ENCODE measurements around the gene LYPD8. TPM values are rescaled to one million over a fixed set of nuclear protein-coding genes. Genes with fewer than 3 reads are reported as not detected.

Gene LYPD8
- total and polyA plus RNA-seq, 9 of the 15 experiments (the other 6 are each of a cell fraction or from before 2014, with no cell fraction given), result 0.50 to 2.1 (median 1.3) TPM

- no peak for TF ChIP-seq ZNF584 (CRISPR knock-in tag; IDR thresholded peaks at IDR 0.05; ENCODE audit: low read depth)
- TF ChIP-seq HSF4 (CRISPR knock-in tag; IDR thresholded peaks at IDR 0.05; ENCODE audit: borderline replicate concordance), result no peak
- no peak for TF ChIP-seq ZNF143 (CRISPR knock-in tag; IDR thresholded peaks at IDR 0.05)
- TF ChIP-seq, protein P1, sequence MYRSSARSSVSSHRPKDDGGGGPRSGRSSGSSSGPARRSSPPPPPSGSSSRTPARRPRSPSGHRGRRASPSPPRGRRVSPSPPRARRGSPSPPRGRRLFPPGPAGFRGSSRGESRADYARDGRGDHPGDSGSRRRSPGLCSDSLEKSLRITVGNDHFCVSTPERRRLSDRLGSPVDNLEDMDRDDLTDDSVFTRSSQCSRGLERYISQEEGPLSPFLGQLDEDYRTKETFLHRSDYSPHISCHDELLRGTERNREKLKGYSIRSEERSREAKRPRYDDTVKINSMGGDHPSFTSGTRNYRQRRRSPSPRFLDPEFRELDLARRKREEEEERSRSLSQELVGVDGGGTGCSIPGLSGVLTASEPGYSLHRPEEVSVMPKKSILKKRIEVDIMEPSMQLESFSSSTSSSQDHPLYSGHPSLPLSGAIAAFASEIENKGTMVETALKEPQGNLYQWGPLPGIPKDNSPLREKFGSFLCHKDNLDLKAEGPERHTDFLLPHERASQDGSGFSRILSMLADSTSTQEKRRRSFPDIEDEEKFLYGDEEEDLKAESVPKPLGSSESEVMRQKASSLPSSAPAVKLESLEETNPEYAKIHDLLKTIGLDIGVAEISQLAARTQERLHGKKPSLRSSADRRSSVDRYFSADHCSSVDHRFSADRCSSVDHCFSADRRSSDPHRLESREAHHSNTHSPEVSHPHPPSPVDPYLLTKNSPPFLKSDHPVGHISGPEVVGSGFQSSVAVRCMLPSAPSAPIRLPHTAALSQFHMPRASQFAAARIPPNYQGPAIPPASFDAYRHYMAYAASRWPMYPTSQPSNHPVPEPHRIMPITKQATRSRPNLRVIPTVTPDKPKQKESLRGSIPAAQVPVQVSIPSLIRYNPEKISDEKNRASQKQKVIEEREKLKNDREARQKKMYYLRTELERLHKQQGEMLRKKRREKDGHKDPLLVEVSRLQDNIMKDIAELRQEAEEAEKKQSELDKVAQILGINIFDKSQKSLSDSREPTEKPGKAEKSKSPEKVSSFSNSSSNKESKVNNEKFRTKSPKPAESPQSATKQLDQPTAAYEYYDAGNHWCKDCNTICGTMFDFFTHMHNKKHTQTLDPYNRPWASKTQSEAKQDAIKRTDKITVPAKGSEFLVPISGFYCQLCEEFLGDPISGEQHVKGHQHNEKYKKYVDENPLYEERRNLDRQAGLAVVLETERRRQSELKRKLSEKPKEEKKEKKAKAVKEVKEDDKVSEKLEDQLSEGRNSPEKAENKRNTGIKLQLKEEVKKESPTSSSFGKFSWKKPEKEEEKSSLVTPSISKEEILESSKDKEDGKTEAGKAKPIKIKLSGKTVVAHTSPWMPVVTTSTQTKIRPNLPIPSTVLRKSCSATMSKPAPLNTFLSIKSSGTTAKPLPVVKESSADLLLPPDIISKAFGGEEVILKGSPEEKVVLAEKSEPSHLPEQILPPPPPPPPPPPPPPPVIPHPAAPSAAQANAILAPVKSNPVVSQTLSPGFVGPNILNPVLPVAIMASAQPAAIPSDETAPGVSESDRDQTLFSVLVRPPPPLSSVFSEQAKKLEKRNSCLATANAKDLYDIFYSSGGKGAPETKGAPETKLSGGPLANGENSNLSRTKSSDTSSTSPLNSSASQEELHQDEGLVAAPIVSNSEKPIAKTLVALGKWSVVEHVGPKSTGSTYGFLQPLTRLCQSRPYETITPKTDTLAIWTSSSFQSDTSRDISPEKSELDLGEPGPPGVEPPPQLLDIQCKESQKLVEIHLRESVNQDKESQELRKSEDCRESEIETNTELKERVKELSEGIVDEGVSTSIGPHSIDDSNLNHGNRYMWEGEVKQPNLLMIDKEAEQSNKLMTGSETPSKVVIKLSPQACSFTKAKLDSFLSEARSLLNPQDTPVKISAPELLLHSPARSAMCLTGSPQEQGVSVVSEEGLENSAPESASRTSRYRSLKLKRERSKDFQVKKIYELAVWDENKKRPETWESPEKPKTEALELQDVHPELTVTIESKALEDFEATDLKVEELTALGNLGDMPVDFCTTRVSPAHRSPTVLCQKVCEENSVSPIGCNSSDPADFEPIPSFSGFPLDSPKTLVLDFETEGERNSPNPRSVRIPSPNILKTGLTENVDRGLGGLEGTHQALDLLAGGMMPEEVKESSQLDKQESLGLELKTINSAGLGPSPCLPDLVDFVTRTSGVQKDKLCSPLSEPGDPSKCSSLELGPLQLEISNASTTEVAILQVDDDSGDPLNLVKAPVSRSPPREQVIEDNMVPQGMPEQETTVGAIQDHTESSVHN (IDR thresholded peaks at IDR 0.05; ENCODE audit: borderline replicate concordance in 1 of 2, low read depth in 1 of 2), result no peak
- TF ChIP-seq CBFA2T2 (conservative IDR thresholded peaks at IDR 0.05), result no peak
- TF ChIP-seq ILK (tag; IDR thresholded peaks at IDR 0.05; ENCODE audit: borderline replicate concordance, low read depth), result no peak
- no peak for TF ChIP-seq NFRKB (IDR thresholded peaks at IDR 0.05; ENCODE audit: low read depth)
- no peak for TF ChIP-seq IRF9 (tag; IDR thresholded peaks at IDR 0.05)
- TF ChIP-seq RAD51 (IDR thresholded peaks at IDR 0.05; ENCODE audit: borderline replicate concordance, low read depth), result peak; percentile 85
- no peak for TF ChIP-seq CC2D1A (IDR thresholded peaks at IDR 0.05)
- TF ChIP-seq, protein P2, sequence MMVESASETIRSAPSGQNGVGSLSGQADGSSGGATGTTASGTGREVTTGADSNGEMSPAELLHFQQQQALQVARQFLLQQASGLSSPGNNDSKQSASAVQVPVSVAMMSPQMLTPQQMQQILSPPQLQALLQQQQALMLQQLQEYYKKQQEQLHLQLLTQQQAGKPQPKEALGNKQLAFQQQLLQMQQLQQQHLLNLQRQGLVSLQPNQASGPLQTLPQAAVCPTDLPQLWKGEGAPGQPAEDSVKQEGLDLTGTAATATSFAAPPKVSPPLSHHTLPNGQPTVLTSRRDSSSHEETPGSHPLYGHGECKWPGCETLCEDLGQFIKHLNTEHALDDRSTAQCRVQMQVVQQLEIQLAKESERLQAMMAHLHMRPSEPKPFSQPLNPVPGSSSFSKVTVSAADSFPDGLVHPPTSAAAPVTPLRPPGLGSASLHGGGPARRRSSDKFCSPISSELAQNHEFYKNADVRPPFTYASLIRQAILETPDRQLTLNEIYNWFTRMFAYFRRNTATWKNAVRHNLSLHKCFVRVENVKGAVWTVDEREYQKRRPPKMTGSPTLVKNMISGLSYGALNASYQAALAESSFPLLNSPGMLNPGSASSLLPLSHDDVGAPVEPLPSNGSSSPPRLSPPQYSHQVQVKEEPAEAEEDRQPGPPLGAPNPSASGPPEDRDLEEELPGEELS (CRISPR knock-in tag; IDR thresholded peaks at IDR 0.05; ENCODE audit: borderline replicate concordance), result 0 out of 2 replicates have a peak, but pooled peaks have one; percentile 75
Measured at GRCh38 chr1:248691567-248692155, 63.9 kb downstream of the LYPD8 start (continued).

Measured in K562 (cell line).